Panc1 (cell line): ENCODE measurements around the gene TRMT44.

Experiments
- POLR2AphosphoS5 ChIP-seq: IDR thresholded peaks from 2 replicates; pipeline ENCODE4 v1.6.1; 2012; ENCODE audit warnings: mild to moderate bottlenecking, low read depth, low read length, moderate library complexity
- SIN3A ChIP-seq: IDR thresholded peaks from 2 replicates; pipeline ENCODE4 v1.6.1; 2012; ENCODE audit warnings: low read depth, mild to moderate bottlenecking, low read length, moderate library complexity, borderline replicate concordance; ENCODE audit not compliant: insufficient read depth
- TCF7L2 ChIP-seq: IDR thresholded peaks from 2 replicates; pipeline ENCODE4 v1.6.1; 2011; ENCODE audit warnings: mild to moderate bottlenecking, low read depth, low read length, inconsistent platforms
- TF ChIP-seq, protein P1 (sequence below): fragments of 450-650 bp; IDR thresholded peaks from 2 replicates; pipeline ENCODE4 v1.5.1; 2017; ENCODE audit warnings: mild to moderate bottlenecking
- TF ChIP-seq, protein P2 (sequence below), 2 experiments: IDR thresholded peaks; 2 replicates each; pipeline ENCODE4 v1.6.1; 2011 to 2012; ENCODE audit warnings: low read depth in 2 of 2, control low read depth in 1 of 2, low read length in 1 of 2, mild to moderate bottlenecking in 1 of 2, moderate library complexity in 1 of 2; ENCODE audit not compliant: insufficient read depth in 1 of 2

DNA sequence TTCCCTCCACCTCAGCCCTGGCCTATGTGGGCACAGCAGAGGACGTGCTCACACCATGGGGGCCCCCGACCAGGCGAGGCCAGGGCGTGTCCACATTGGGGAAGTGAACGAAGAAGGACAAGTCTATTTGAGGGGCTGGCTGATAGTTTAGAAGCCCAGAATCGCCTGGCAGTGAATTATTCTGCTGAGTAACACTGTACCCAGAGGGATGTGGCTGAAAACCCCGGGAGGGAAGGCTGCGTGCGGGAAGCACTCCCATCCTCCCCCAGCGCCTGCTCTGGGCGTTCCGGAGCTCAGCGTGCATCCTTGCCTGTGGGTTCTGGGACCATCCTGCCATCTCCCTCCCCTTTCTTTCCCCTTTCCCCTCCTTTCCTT lies 66.6 kb downstream of the TRMT44 start:
- TF ChIP-seq POLR2AphosphoS5: no peak
- TF ChIP-seq SIN3A: no peak
- TF ChIP-seq, protein P1, sequence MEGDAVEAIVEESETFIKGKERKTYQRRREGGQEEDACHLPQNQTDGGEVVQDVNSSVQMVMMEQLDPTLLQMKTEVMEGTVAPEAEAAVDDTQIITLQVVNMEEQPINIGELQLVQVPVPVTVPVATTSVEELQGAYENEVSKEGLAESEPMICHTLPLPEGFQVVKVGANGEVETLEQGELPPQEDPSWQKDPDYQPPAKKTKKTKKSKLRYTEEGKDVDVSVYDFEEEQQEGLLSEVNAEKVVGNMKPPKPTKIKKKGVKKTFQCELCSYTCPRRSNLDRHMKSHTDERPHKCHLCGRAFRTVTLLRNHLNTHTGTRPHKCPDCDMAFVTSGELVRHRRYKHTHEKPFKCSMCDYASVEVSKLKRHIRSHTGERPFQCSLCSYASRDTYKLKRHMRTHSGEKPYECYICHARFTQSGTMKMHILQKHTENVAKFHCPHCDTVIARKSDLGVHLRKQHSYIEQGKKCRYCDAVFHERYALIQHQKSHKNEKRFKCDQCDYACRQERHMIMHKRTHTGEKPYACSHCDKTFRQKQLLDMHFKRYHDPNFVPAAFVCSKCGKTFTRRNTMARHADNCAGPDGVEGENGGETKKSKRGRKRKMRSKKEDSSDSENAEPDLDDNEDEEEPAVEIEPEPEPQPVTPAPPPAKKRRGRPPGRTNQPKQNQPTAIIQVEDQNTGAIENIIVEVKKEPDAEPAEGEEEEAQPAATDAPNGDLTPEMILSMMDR: no peak
- TF ChIP-seq TCF7L2: no peak
- TF ChIP-seq, protein P2, sequence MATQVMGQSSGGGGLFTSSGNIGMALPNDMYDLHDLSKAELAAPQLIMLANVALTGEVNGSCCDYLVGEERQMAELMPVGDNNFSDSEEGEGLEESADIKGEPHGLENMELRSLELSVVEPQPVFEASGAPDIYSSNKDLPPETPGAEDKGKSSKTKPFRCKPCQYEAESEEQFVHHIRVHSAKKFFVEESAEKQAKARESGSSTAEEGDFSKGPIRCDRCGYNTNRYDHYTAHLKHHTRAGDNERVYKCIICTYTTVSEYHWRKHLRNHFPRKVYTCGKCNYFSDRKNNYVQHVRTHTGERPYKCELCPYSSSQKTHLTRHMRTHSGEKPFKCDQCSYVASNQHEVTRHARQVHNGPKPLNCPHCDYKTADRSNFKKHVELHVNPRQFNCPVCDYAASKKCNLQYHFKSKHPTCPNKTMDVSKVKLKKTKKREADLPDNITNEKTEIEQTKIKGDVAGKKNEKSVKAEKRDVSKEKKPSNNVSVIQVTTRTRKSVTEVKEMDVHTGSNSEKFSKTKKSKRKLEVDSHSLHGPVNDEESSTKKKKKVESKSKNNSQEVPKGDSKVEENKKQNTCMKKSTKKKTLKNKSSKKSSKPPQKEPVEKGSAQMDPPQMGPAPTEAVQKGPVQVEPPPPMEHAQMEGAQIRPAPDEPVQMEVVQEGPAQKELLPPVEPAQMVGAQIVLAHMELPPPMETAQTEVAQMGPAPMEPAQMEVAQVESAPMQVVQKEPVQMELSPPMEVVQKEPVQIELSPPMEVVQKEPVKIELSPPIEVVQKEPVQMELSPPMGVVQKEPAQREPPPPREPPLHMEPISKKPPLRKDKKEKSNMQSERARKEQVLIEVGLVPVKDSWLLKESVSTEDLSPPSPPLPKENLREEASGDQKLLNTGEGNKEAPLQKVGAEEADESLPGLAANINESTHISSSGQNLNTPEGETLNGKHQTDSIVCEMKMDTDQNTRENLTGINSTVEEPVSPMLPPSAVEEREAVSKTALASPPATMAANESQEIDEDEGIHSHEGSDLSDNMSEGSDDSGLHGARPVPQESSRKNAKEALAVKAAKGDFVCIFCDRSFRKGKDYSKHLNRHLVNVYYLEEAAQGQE (IDR thresholded peaks at IDR 0.05; ENCODE audit: insufficient read depth in 1 of 2, low read depth in 2 of 2, low read length in 1 of 2): no peak
